A549 (cell line): ENCODE data around the gene FAM3A. TPM values are rescaled to one million over a fixed set of nuclear protein-coding genes. Genes with fewer than 3 reads are reported as not detected.

Source experiments
- ATAC-seq, 2 experiments: fragments of 200-7000 bp in 1 of 2; fragments of >200 bp in 1 of 2; cut with Nextera tagmentation in 1 of 2; cut with Tn5 transposase in 1 of 2; 3 replicates each; pipeline versions ENCODE4 v1.8.0 to v1.9.1; 2018 to 2020; ENCODE audit warnings: mild to moderate bottlenecking in 1 of 2, moderate library complexity in 1 of 2
- CTCF ChIA-PET: fragments of 300-600 bp; sonication (Branson Sonifier 250); formaldehyde crosslinking; extraction: SDS; loops from one replicate; lab custom pipeline; 2021; ENCODE audit warnings: antibody characterized with exemption, inconsistent platforms; lab: Yijun Ruan, JAX
- POLR2A ChIA-PET: fragments of 350-600 bp; formaldehyde crosslinking; extraction: SDS; loops from one replicate; lab custom pipeline; 2021; ENCODE audit warnings: antibody characterized with exemption, inconsistent platforms; lab: Yijun Ruan, JAX
- DNase-seq, 2 experiments: peaks; one replicate each; pipeline versions ENCODE4 v3.0.0 to v3.0.0-alpha.2; 2011 to 2016; ENCODE audit warnings: low read depth in 1 of 2, low spot score in 1 of 2
- FAIRE-seq: peaks from 2 replicates; lab custom pipeline; 2011; peaks lifted over from hg19 to GRCh38; lab: Jason Lieb, UNC
- H3K27ac ChIP-seq, 2 experiments: fragments of >200 bp; sonication (Bioruptor Twin); formaldehyde crosslinking; 3 replicates each; pipeline ENCODE4 v1.5.1; 2016 to 2017
- H3K4me1 ChIP-seq: fragments of >200 bp; sonication (Bioruptor Twin); formaldehyde crosslinking; 3 replicates; pipeline ENCODE4 v1.6.1; 2016
- H3K4me2 ChIP-seq: fragments of >200 bp; sonication (Bioruptor Twin); formaldehyde crosslinking; 3 replicates; pipeline ENCODE4 v1.6.1; 2016
- H3K4me3 ChIP-seq: fragments of >200 bp; sonication (Bioruptor Twin); formaldehyde crosslinking; 3 replicates; pipeline ENCODE4 v1.5.1; 2016
- H3K9me3 ChIP-seq: fragments of >200 bp; sonication (Bioruptor Twin); formaldehyde crosslinking; 3 replicates; pipeline ENCODE4 v1.6.1; 2016
- BCL3 ChIP-seq: fragments of >200 bp; sonication (Bioruptor Twin); formaldehyde crosslinking; IDR thresholded peaks from 3 replicates; pipeline ENCODE4 v1.6.1; 2016
- BHLHE40 ChIP-seq: IDR thresholded peaks from 2 replicates; pipeline ENCODE4 v1.6.1; 2012; ENCODE audit warnings: low read depth, low read length, inconsistent platforms
- CBX2 ChIP-seq: fragments of 200-600 bp; sonication (generic); IDR thresholded peaks from 2 replicates; pipeline ENCODE4 v1.6.1; 2016; ENCODE audit warnings: low read depth, mild to moderate bottlenecking, borderline replicate concordance
- CBX8 ChIP-seq: fragments of 200-600 bp; sonication (generic); IDR thresholded peaks from 2 replicates; pipeline ENCODE4 v1.6.1; 2016
- CHD2 ChIP-seq: fragments of 150-350 bp; IDR thresholded peaks from 2 replicates; pipeline ENCODE4 v1.6.1; 2014; ENCODE audit warnings: low read length; ENCODE audit not compliant: partially characterized antibody
- CTCF ChIP-seq: fragments of >200 bp; sonication (Bioruptor Twin); formaldehyde crosslinking; IDR thresholded peaks from 3 replicates; pipeline ENCODE4 v1.5.1; 2016
- E2F6 ChIP-seq: IDR thresholded peaks from 2 replicates; pipeline ENCODE4 v1.6.1; 2012; ENCODE audit warnings: low read depth, borderline replicate concordance
- EHF ChIP-seq: fragments of 250-450 bp; sonication (Bioruptor Pico); IDR thresholded peaks from 2 replicates; pipeline ENCODE4 v1.5.0; 2020; ENCODE audit warnings: mild to moderate bottlenecking
- EP300 ChIP-seq, 2 experiments: fragments of >200 bp; sonication (Bioruptor Twin); formaldehyde crosslinking; IDR thresholded peaks; 2 replicates in 1 of 2; 3 replicates in 1 of 2; pipeline ENCODE4 v1.6.1; 2016 to 2017
- ESRRA ChIP-seq: fragments of 150-350 bp; IDR thresholded peaks from 2 replicates; pipeline ENCODE4 v1.6.1; 2014; ENCODE audit warnings: mild to moderate bottlenecking, low read length, borderline replicate concordance
- FOSL2 ChIP-seq, 2 experiments: fragments of 450-650 bp in 1 of 2; fragments of >200 bp in 1 of 2; sonication (Bioruptor Twin) in 1 of 2; formaldehyde crosslinking; IDR thresholded peaks; 2 replicates each; pipeline versions ENCODE4 v1.5.0 to v1.6.1; 2016 to 2020; ENCODE audit warnings: mild to moderate bottlenecking in 1 of 2, moderate library complexity in 1 of 2
- FOXS1 ChIP-seq: fragments of 250-450 bp; sonication (Bioruptor Pico); IDR thresholded peaks from 2 replicates; pipeline ENCODE4 v1.5.0; 2020; ENCODE audit warnings: mild to moderate bottlenecking, moderate library complexity
- GATA3 ChIP-seq: IDR thresholded peaks from 2 replicates; pipeline ENCODE4 v1.6.1; 2012; ENCODE audit warnings: borderline replicate concordance
- HMGXB4 ChIP-seq: fragments of 250-450 bp; sonication (Bioruptor Pico); IDR thresholded peaks from 2 replicates; pipeline ENCODE4 v1.5.0; 2021; ENCODE audit warnings: mild to moderate bottlenecking, moderate library complexity, borderline replicate concordance
- HOXB13 ChIP-seq: fragments of 250-450 bp; sonication (Bioruptor Pico); IDR thresholded peaks from 2 replicates; pipeline ENCODE4 v1.5.0; 2020; ENCODE audit warnings: low read depth, mild to moderate bottlenecking, moderate library complexity
- JUNB ChIP-seq: fragments of >200 bp; sonication (Bioruptor Twin); formaldehyde crosslinking; IDR thresholded peaks from 2 replicates; pipeline ENCODE4 v1.6.1; 2016
- KDM1A ChIP-seq: fragments of 200-600 bp; sonication (generic); IDR thresholded peaks from 2 replicates; pipeline ENCODE4 v1.6.1; 2016; ENCODE audit warnings: low read depth, mild to moderate bottlenecking
- KDM5A ChIP-seq: fragments of 200-600 bp; sonication (generic); IDR thresholded peaks from 2 replicates; pipeline ENCODE4 v1.6.1; 2016; ENCODE audit warnings: antibody characterized with exemption, mild to moderate bottlenecking
- MAFK ChIP-seq: fragments of 450-650 bp; IDR thresholded peaks from 2 replicates; pipeline ENCODE4 v1.6.1; 2014; ENCODE audit not compliant: partially characterized antibody
- MYC ChIP-seq: IDR thresholded peaks from 2 replicates; pipeline ENCODE4 v1.6.1; 2012; ENCODE audit warnings: mild to moderate bottlenecking, inconsistent platforms, low read length, improper control_type of control experiment, borderline replicate concordance
- NFE2L2 ChIP-seq: fragments of 150-350 bp; conservative IDR thresholded peaks from 2 replicates; pipeline ENCODE4 v1.6.1; 2014; ENCODE audit warnings: low read length
- PBX3 ChIP-seq: IDR thresholded peaks from 2 replicates; pipeline ENCODE4 v1.6.1; 2012
- POLR2A ChIP-seq: IDR thresholded peaks from 2 replicates; pipeline ENCODE4 v1.6.1; 2012; ENCODE audit warnings: mild to moderate bottlenecking, low read length
- RARB ChIP-seq: fragments of 250-450 bp; sonication (Bioruptor Pico); IDR thresholded peaks from 2 replicates; pipeline ENCODE4 v1.8.0; 2021; ENCODE audit warnings: mild to moderate bottlenecking, moderate library complexity
- RFX5 ChIP-seq: fragments of 450-650 bp; IDR thresholded peaks from 2 replicates; pipeline ENCODE4 v1.7.1; 2014; ENCODE audit warnings: antibody characterized with exemption, mild to moderate bottlenecking, moderate library complexity
- SREBF2 ChIP-seq: fragments of 450-650 bp; IDR thresholded peaks from 2 replicates; pipeline ENCODE4 v1.6.1; 2014; ENCODE audit warnings: mild to moderate bottlenecking, moderate library complexity
- TFCP2L1 ChIP-seq: fragments of 250-450 bp; sonication (Bioruptor Pico); IDR thresholded peaks from 2 replicates; pipeline ENCODE4 v1.5.0; 2021; ENCODE audit warnings: mild to moderate bottlenecking
- USF2 ChIP-seq: fragments of 450-650 bp; IDR thresholded peaks from 2 replicates; pipeline ENCODE4 v1.6.1; 2014; ENCODE audit warnings: antibody characterized with exemption
- ZFP36 ChIP-seq: fragments of 450-650 bp; IDR thresholded peaks from 2 replicates; pipeline ENCODE4 v1.6.1; 2014; ENCODE audit warnings: borderline replicate concordance; ENCODE audit not compliant: partially characterized antibody
- ZNF302 ChIP-seq: fragments of 250-450 bp; sonication (Bioruptor Pico); IDR thresholded peaks from 2 replicates; pipeline ENCODE4 v1.9.0; 2021; ENCODE audit warnings: inconsistent platforms, mild to moderate bottlenecking, moderate library complexity
- ZSCAN20 ChIP-seq: fragments of 250-450 bp; sonication (Bioruptor Pico); IDR thresholded peaks from 2 replicates; pipeline ENCODE4 v1.8.0; 2022; ENCODE audit warnings: mild to moderate bottlenecking, moderate library complexity
- WGBS: methylation state at CpG from one replicate; pipeline ENCODE4 v1.1.6; 2017; ENCODE audit errors: missing lambda C conversion rate; 5-methylcytosine and 5-hydroxymethylcytosine counted together
- polyA plus RNA-seq, 4 experiments: library from polyadenylated mRNA; depleted of rRNA in 3 of 4; stranded (reverse); fragments of >200 nt; fragmentation: RNase III in 1 of 4; extraction: RNeasy Plus Mini Kit Qiagen cat#74134 plus additional on column Dnase treatment in 1 of 4; gene quantifications; 2 replicates in 3 of 4; 3 replicates in 1 of 4; pipeline ENCODE4 v1.2.3, GENCODE V29; 2011 to 2017

FAM3A gene
- polyA plus RNA-seq, 2 of the 4 experiments (the other 2 are of a cell fraction): 21.7 to 36.7 TPM

GRCh38 chrX:154540897-154541535 is 25.0 kb upstream of the FAM3A start:
- Histone ChIP-seq H3K9me3 (no peaks in the 10 kb centered on the region), H3K4me1 (peaks cover 84% of the 10 kb centered on the region), H3K27ac (peak overlapping the region; percentile 98 to 100), H3K4me2 (peak overlapping the region; percentile 90), H3K4me3 (peak overlapping the region; percentile 37)
- WGBS: 1% methylated on average over 12 of the region's 19 CpGs
- FAIRE-seq (peak; percentile 73), ATAC-seq (peak; percentile 22 to 33), DNase-seq (peak in 1 of 2 experiments; percentile 77)
- TF ChIP-seq CTCF (no peak), EHF (CRISPR knock-in tag) (0 out of 2 replicates have a peak, but pooled peaks have one; percentile 70), NFE2L2 (0 out of 2 replicates have a peak, but pooled peaks have one; percentile 27), EP300 (IDR thresholded peaks at IDR 0.05) (peak; percentile 29 to 48; a peak in 1 of 5 replicates), BHLHE40 (no peak), FOSL2 (IDR thresholded peaks at IDR 0.05) (no peak), FOSL2 (CRISPR knock-in tag; IDR thresholded peaks at IDR 0.05) (peak; percentile 55), USF2 (no peak), POLR2A (peak; percentile 28), KDM5A (no peak), CBX8 (no peak), ZNF302 (CRISPR knock-in tag) (no peak), MYC (no peak), PBX3 (no peak), RARB (CRISPR knock-in tag) (no peak), ESRRA (no peak), GATA3 (no peak), RFX5 (no peak), SREBF2 (no peak), MAFK (peak; percentile 63), E2F6 (no peak), ZSCAN20 (CRISPR knock-in tag) (no peak), CHD2 (no peak), CBX2 (no peak), JUNB (no peak), HOXB13 (CRISPR knock-in tag) (no peak), BCL3 (0 out of 3 replicates have a peak, but pooled peaks have one; percentile 46), TFCP2L1 (CRISPR knock-in tag) (no peak), FOXS1 (CRISPR knock-in tag) (no peak), HMGXB4 (CRISPR knock-in tag) (0 out of 2 replicates have a peak, but pooled peaks have one; percentile 6), KDM1A (no peak), ZFP36 (no peak)
- ChIA-PET POLR2A (interaction anchor here (0.6 to 1.7 kb wide), 6 partner anchors 9 to 170 kb away, joined by 3 to 8 read pairs (median 4); partner anchors contain the start of gene RPL10), CTCF (interaction anchor here (0.6 to 7.5 kb wide), 7 partner anchors 8 to 207 kb away, joined by 3 to 55 read pairs (median 3); no protein-coding TSS in a partner anchor)
